Measurements from ENCODE around the gene MYO3B. TPM values are rescaled to one million over a fixed set of nuclear protein-coding genes. Genes with fewer than 3 reads are reported as not detected.

The MYO3B gene
- total RNA-seq, 1 experiment from 2014 or later: 0.63 TPM

GRCh38 chr2:170297496-170297895 lies 119.5 kb downstream of the MYO3B start:
- H2BK120ac ChIP-seq (ENCODE audit: low read depth, low read length, poor library complexity, severe bottlenecking): no peak overlapping the region
- no peaks in the 10 kb centered on the region for H3K79me2 ChIP-seq (ENCODE audit: insufficient read depth, low read length)
- no peak overlapping the region for H3T11ph ChIP-seq (ENCODE audit: low read length)
- no peaks in the 10 kb centered on the region for H4K20me1 ChIP-seq (ENCODE audit: control insufficient read depth, insufficient read depth, insufficient read length)
- H2BK20ac ChIP-seq (ENCODE audit: low read depth, low read length, poor library complexity, severe bottlenecking): no peak overlapping the region
- no peaks in the 10 kb centered on the region for H3K27me3 ChIP-seq (ENCODE audit: insufficient read depth, low read length)
- H3K27ac ChIP-seq (ENCODE audit: insufficient read length, low read depth, low read length): no peak overlapping the region
- H3K14ac ChIP-seq (ENCODE audit: insufficient read depth, low read length): no peak overlapping the region
- no peak for DNase-seq
- Mint-ChIP-seq H3K27ac (no peak overlapping the region), H3K36me3 (ENCODE audit: insufficient read depth in 1 of 3, low read depth in 3 of 3) (peaks cover 0 to 2% (median 1%) of the 10 kb centered on the region in 3 experiments; a peak in 2 of 7 replicates), H3K9me3 (peaks cover 0 to 2% of the 10 kb centered on the region in 2 experiments; a peak in 1 of 5 replicates), H3K27me3 (ENCODE audit: low read depth) (peaks cover 3% of the 10 kb centered on the region; the same call in 1 of the 2 replicates), H3K4me1 (peaks cover 2 to 13% of the 10 kb centered on the region in 2 experiments; a peak in 3 of 4 replicates), H3K4me3 (no peak overlapping the region)
- no peak overlapping the region for H3K4me2 ChIP-seq (ENCODE audit: insufficient read depth, insufficient read length, low read length)
- no peak overlapping the region for H2BK15ac ChIP-seq (ENCODE audit: low read depth, low read length)
- H3K18ac ChIP-seq (ENCODE audit: insufficient read length, low read depth, low read length): no peak overlapping the region
- no peaks in the 10 kb centered on the region for H3K4me1 ChIP-seq (ENCODE audit: insufficient read depth, low read length)
- H3K79me1 ChIP-seq (ENCODE audit: insufficient read depth, low read depth, low read length, poor library complexity, severe bottlenecking): no peaks in the 10 kb centered on the region
- no peak overlapping the region for H2AK5ac ChIP-seq (ENCODE audit: insufficient read length, low read length)
- no peak overlapping the region for H3K23ac ChIP-seq (ENCODE audit: insufficient read length, low read depth, low read length)
- H3K56ac ChIP-seq (ENCODE audit: insufficient read length, low read depth, low read length): no peak overlapping the region
- H3K9me3 ChIP-seq (ENCODE audit: control insufficient read depth, low read depth, low read length): no peaks in the 10 kb centered on the region
- WGBS (ENCODE audit: extremely low coverage, insufficient read length, low lambda C conversion rate): no CpG with 5 or more reads among the region's 3 CpGs
- H4K91ac ChIP-seq (ENCODE audit: insufficient read length, low read depth, low read length): no peak overlapping the region
- H3K23me2 ChIP-seq (ENCODE audit: insufficient read length, low read depth, low read length, poor library complexity, severe bottlenecking): no peaks in the 10 kb centered on the region
- H3K4ac ChIP-seq (ENCODE audit: low read depth, low read length): no peak overlapping the region
- no peak overlapping the region for H4K5ac ChIP-seq (ENCODE audit: insufficient read length, low read depth, low read length)
- TF ChIP-seq, protein P1, sequence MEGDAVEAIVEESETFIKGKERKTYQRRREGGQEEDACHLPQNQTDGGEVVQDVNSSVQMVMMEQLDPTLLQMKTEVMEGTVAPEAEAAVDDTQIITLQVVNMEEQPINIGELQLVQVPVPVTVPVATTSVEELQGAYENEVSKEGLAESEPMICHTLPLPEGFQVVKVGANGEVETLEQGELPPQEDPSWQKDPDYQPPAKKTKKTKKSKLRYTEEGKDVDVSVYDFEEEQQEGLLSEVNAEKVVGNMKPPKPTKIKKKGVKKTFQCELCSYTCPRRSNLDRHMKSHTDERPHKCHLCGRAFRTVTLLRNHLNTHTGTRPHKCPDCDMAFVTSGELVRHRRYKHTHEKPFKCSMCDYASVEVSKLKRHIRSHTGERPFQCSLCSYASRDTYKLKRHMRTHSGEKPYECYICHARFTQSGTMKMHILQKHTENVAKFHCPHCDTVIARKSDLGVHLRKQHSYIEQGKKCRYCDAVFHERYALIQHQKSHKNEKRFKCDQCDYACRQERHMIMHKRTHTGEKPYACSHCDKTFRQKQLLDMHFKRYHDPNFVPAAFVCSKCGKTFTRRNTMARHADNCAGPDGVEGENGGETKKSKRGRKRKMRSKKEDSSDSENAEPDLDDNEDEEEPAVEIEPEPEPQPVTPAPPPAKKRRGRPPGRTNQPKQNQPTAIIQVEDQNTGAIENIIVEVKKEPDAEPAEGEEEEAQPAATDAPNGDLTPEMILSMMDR (conservative IDR thresholded peaks at IDR 0.05): no peak
- no peak overlapping the region for H2BK5ac ChIP-seq (ENCODE audit: insufficient read length, low read length)
- no peak overlapping the region for H2BK12ac ChIP-seq (ENCODE audit: insufficient read length, low read depth, low read length)
- H2AFZ ChIP-seq (ENCODE audit: low read length): no peak overlapping the region
- H4K8ac ChIP-seq (replicated peaks; ENCODE audit: insufficient read length, low read depth, low read length): no peak overlapping the region
- no peak overlapping the region for H3K9ac ChIP-seq (ENCODE audit: extremely low read depth, insufficient read length, low read length)

Measured in H9 (cell line).